Endothelial cell of umbilical vein (primary cell): ENCODE measurements around the gene CCDC88B. TPM values are rescaled to one million over a fixed set of nuclear protein-coding genes. Genes with fewer than 3 reads are reported as not detected.

Experiments
- BruUV-seq: library from RNA; stranded (reverse); fragments of 400-500 nt; replicated peaks from 2 replicates; lab custom pipeline; 2021; lab: Mats Ljungman, UMichigan
- CTCF ChIA-PET: fragments of 300-600, 350-600 bp; sonication (Branson Sonifier 250); formaldehyde crosslinking; loops from one replicate; lab custom pipeline; 2021; ENCODE audit warnings: antibody characterized with exemption, inconsistent platforms; lab: Charles Lee
- POLR2A ChIA-PET: fragments of 300-600, 350-600 bp; sonication (Branson Sonifier 250); formaldehyde crosslinking; loops from one replicate; lab custom pipeline; 2021; ENCODE audit warnings: antibody characterized with exemption, inconsistent platforms; lab: Charles Lee
- DNase-seq: peaks from one replicate; pipeline ENCODE4 v3.0.0-alpha.2; 2011; ENCODE audit warnings: low read depth, low spot score
- FAIRE-seq: peaks from 2 replicates; lab custom pipeline; 2011; peaks lifted over from hg19 to GRCh38; lab: Jason Lieb, UNC
- H2AFZ ChIP-seq: 2 replicates; pipeline ENCODE4 v1.6.0; 2012; ENCODE audit warnings: low read depth, low read length, control low read depth, inconsistent platforms
- H3K27ac ChIP-seq: 2 replicates; pipeline ENCODE4 v1.5.1; 2011; ENCODE audit warnings: low read depth, mild to moderate bottlenecking, control low read depth, low read length, moderate library complexity; ENCODE audit not compliant: insufficient read depth
- H3K27me3 ChIP-seq, 2 experiments: 2 replicates each; pipeline versions ENCODE4 v1.6.0 to v1.6.1; 2011; ENCODE audit warnings: low read length in 2 of 2, mixed read lengths in 1 of 2; ENCODE audit not compliant: control insufficient read depth in 2 of 2, insufficient read depth in 2 of 2
- H3K36me3 ChIP-seq, 2 experiments: 2 replicates in 1 of 2; 3 replicates in 1 of 2; pipeline ENCODE4 v1.5.1; 2011; ENCODE audit warnings: low read length in 2 of 2, mild to moderate bottlenecking in 1 of 2, moderate library complexity in 1 of 2; ENCODE audit not compliant: control insufficient read depth in 2 of 2, insufficient read depth in 2 of 2; ENCODE audit errors: extremely low read depth in 1 of 2
- H3K4me1 ChIP-seq: 3 replicates; pipeline ENCODE4 v1.5.1; 2011; ENCODE audit warnings: mild to moderate bottlenecking, low read length; ENCODE audit not compliant: control insufficient read depth, insufficient read depth; ENCODE audit errors: extremely low read depth
- H3K4me2 ChIP-seq: 2 replicates; pipeline ENCODE4 v1.6.1; 2011; ENCODE audit warnings: low read length, control low read depth, mixed read lengths; ENCODE audit not compliant: insufficient read depth
- H3K4me3 ChIP-seq, 3 experiments: fragments of 200-600 bp in 1 of 3; sonication (generic), shearing (Covaris generic) in 1 of 3; replicated peaks in 1 of 3; 2 replicates each; pipeline ENCODE4 v1.5.1; 2011 to 2016; ENCODE audit warnings: control low read depth in 3 of 3, low read length in 3 of 3, mild to moderate bottlenecking in 2 of 3, inconsistent platforms in 1 of 3, low read depth in 1 of 3, moderate library complexity in 1 of 3; ENCODE audit not compliant: insufficient read depth in 1 of 3
- H3K79me2 ChIP-seq: 2 replicates; pipeline ENCODE4 v1.6.0; 2012; ENCODE audit warnings: low read length, inconsistent platforms; ENCODE audit not compliant: control insufficient read depth, insufficient read depth
- H3K9ac ChIP-seq: replicated peaks from 2 replicates; pipeline ENCODE3; 2011; ENCODE audit warnings: low read length, control low read depth; ENCODE audit not compliant: insufficient read depth; ENCODE audit errors: extremely low read depth
- H3K9me1 ChIP-seq: replicated peaks from 3 replicates; pipeline ENCODE4 v1.6.0; 2011; ENCODE audit warnings: mild to moderate bottlenecking, low read length; ENCODE audit not compliant: control insufficient read depth, insufficient read depth; ENCODE audit errors: extremely low read depth
- H3K9me3 ChIP-seq: replicated peaks from 2 replicates; pipeline ENCODE4 v1.5.1; 2012; ENCODE audit warnings: low read length, inconsistent platforms; ENCODE audit not compliant: control insufficient read depth, insufficient read depth
- H4K20me1 ChIP-seq: replicated peaks from 2 replicates; pipeline ENCODE3; 2011; ENCODE audit warnings: mild to moderate bottlenecking, low read length; ENCODE audit not compliant: control insufficient read depth, insufficient read depth; ENCODE audit errors: extremely low read depth
- EZH2 ChIP-seq: IDR thresholded peaks from 2 replicates; pipeline ENCODE4 v1.6.1; 2012; ENCODE audit warnings: borderline replicate concordance, low read depth, mild to moderate bottlenecking, moderate library complexity, low read length, inconsistent platforms; ENCODE audit not compliant: severe bottlenecking
- FOS ChIP-seq: IDR thresholded peaks from 2 replicates; pipeline ENCODE4 v1.6.1; 2011; ENCODE audit warnings: mild to moderate bottlenecking, low read length, moderate library complexity, borderline replicate concordance; ENCODE audit not compliant: insufficient read depth
- JUN ChIP-seq: IDR thresholded peaks from 2 replicates; pipeline ENCODE4 v1.6.1; 2011; ENCODE audit warnings: borderline replicate concordance, low read depth; ENCODE audit not compliant: insufficient read length, insufficient read depth
- POLR2AphosphoS5 ChIP-seq: IDR thresholded peaks from 2 replicates; pipeline ENCODE4 v1.6.1; 2012; ENCODE audit warnings: low read depth, mild to moderate bottlenecking, control low read depth, low read length, moderate library complexity; ENCODE audit not compliant: insufficient read depth
- dilution Hi-C: fragments of 300-500 bp; cut with MboI; formaldehyde crosslinking; loops from one replicate; pipeline ENCODE4 v1.15.0; 2019; ENCODE audit warnings: low sequenced_read_pairs; ENCODE audit not compliant: extremely low pct_ligation_motif_present
- intact Hi-C: fragments of 100-400 bp; cut with micrococcal nuclease; formaldehyde crosslinking; loops from one replicate; pipeline ENCODE4 v1.10.0; 2022
- polyA plus RNA-seq, 4 experiments: library from polyadenylated mRNA; depleted of rRNA in 3 of 4; stranded (reverse) in 3 of 4; unstranded in 1 of 4; fragments of >200 nt; gene quantifications; 2 replicates each; pipeline versions ENCODE4 v1.2.1 to v1.2.3, GENCODE V29; 2011 to 2012; ENCODE audit warnings: missing spikeins in 1 of 4
- total RNA-seq: library from RNA; stranded (reverse); gene quantifications from 2 replicates; pipeline ENCODE4 v1.2.3, GENCODE V29; 2021
- TF ChIP-seq, protein P1 (sequence below), 2 donors: IDR thresholded peaks; 1 replicate in 1 of 2; 2 replicates in 1 of 2; pipeline ENCODE4 v1.5.1; 2011; ENCODE audit warnings: low read length in 2 of 2, mild to moderate bottlenecking in 2 of 2, moderate library complexity in 2 of 2, control low read depth in 1 of 2, inconsistent platforms in 1 of 2, low read depth in 1 of 2; ENCODE audit not compliant: insufficient read depth in 1 of 2; ENCODE audit errors: extremely low read depth in 1 of 2
- TF ChIP-seq, protein P2 (sequence below): IDR thresholded peaks from 2 replicates; pipeline ENCODE4 v1.6.1; 2011; ENCODE audit not compliant: insufficient read depth, insufficient read length

CCDC88B gene
- total and polyA plus RNA-seq, 2 donors (not counting 3 experiments of a cell fraction or from before 2014, with no cell fraction given) = 1.8 to 2.7 TPM

DNA sequence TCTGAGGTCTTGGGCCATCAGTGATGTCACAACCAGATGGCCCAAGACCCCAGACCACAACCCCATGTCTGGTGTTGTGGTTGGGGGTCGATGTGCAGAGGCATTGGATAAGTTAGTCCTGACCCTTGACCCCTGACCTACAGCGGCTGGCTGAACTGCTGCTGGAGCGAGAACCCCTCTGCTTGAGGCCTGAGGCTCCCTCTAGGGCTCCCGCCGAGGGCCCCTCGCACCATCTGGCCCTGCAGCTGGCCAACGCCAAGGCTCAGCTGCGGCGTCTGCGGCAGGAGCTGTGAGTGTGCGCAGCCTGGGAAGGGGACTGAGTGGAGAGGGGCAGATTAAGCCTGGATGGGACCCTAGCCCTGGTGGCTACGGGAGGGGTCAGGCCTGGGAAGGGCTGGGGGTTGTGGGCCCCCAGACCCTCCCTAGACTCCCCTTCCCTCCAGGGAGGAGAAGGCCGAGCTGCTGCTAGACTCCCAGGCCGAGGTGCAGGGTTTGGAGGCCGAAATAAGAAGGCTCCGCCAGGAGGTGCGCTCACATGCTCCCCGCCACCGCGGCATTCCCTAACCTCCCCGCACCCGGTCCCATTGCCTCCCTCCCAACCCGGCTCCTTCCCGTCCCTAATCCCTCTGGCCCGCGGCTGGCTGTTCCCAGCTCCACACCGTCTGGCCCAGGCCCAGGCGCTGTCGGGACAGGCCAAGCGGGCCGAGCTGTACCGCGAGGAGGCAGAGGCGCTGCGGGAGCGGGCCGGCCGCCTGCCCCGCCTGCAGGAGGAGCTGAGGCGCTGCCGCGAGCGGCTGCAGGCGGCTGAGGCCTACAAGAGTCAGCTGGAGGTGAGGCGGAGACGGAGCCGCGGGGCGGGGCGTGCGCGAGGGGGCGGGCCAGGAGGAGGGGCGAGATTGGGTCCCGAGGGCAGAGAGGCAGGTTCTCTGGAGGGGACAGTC is 2.1 kb downstream of the CCDC88B start:
- H3K27me3 ChIP-seq = no peaks in the 10 kb centered on the region
- POLR2A ChIA-PET = interaction anchor here (0.5 to 1.0 kb wide), 4 partner anchors 11 to 153 kb away, joined by 3 to 5 read pairs (median 4); partner anchors contain the start of genes PRDX5 and TRMT112
- DNase-seq (peak; percentile 87), FAIRE-seq (no peak)
- peak overlapping the region; percentile 96 for H2AFZ ChIP-seq
- H3K79me2 ChIP-seq = no peaks in the 10 kb centered on the region
- no peaks in the 10 kb centered on the region for H3K9me1 ChIP-seq
- intact Hi-C loops = no loop called here
- TF ChIP-seq, protein P1, sequence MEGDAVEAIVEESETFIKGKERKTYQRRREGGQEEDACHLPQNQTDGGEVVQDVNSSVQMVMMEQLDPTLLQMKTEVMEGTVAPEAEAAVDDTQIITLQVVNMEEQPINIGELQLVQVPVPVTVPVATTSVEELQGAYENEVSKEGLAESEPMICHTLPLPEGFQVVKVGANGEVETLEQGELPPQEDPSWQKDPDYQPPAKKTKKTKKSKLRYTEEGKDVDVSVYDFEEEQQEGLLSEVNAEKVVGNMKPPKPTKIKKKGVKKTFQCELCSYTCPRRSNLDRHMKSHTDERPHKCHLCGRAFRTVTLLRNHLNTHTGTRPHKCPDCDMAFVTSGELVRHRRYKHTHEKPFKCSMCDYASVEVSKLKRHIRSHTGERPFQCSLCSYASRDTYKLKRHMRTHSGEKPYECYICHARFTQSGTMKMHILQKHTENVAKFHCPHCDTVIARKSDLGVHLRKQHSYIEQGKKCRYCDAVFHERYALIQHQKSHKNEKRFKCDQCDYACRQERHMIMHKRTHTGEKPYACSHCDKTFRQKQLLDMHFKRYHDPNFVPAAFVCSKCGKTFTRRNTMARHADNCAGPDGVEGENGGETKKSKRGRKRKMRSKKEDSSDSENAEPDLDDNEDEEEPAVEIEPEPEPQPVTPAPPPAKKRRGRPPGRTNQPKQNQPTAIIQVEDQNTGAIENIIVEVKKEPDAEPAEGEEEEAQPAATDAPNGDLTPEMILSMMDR (IDR thresholded peaks at IDR 0.05; ENCODE audit: extremely low read depth in 1 of 2, insufficient read depth in 1 of 2, low read depth in 1 of 2, low read length in 2 of 2) = peak; percentile 34 to 62
- TF ChIP-seq POLR2AphosphoS5 = peak; percentile 31
- TF ChIP-seq, protein P2, sequence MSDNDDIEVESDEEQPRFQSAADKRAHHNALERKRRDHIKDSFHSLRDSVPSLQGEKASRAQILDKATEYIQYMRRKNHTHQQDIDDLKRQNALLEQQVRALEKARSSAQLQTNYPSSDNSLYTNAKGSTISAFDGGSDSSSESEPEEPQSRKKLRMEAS = no peak
- TF ChIP-seq EZH2 = no peak
- TF ChIP-seq JUN = no peak
- no peak for TF ChIP-seq FOS
- H3K4me2 ChIP-seq = peak overlapping the region; percentile 48
- H3K4me3 ChIP-seq = peak overlapping the region in 1 of 3 experiments; percentile 16
- H4K20me1 ChIP-seq = no peaks in the 10 kb centered on the region
- no peaks in the 10 kb centered on the region for H3K36me3 ChIP-seq
- dilution Hi-C loops = no loop called here
- BruUV-seq = no TSS peak
- H3K4me1 ChIP-seq = no peaks in the 10 kb centered on the region
- CTCF ChIA-PET = interaction anchor here (0.6 to 7.0 kb wide), 16 partner anchors 8 to 1947 kb away, joined by 3 to 107 read pairs (median 4); partner anchors contain the start of genes CATSPERZ, PRDX5, RPS6KA4 and TRMT112
- peak overlapping the region; percentile 28 for H3K9ac ChIP-seq
- no peaks in the 10 kb centered on the region for H3K9me3 ChIP-seq
- H3K27ac ChIP-seq = no peak overlapping the region
